ENCODE data around the gene TCHH. TPM values are rescaled to one million over a fixed set of nuclear protein-coding genes. Genes with fewer than 3 reads are reported as not detected.

The TCHH gene
- not detected in 2 replicates for total RNA-seq
- polyA plus RNA-seq = not detected in 2 replicates

GRCh38 chr1:152115344-152115743, at the start of gene TCHH:
TSS of gene TCHH (minus strand) at chr1:152115444. CDS start at chr1:152114080, 1,364 bp downstream.
- Histone ChIP-seq H3K27me3 (peaks cover 40% of the 10 kb centered on the region), H3K27ac (no peak within 1 kb of the TSS), H3K4me1 (ENCODE audit: low read depth) (no peaks in the 10 kb centered on the region), H3K4me3 (no peak within 1 kb of the TSS), H3K36me3 (no peaks in the 10 kb centered on the region), H3K9me3 (ENCODE audit: low read depth) (peaks cover 4% of the 10 kb centered on the region)
- no peak for DNase-seq (ENCODE audit: low read depth in 1 of 2, low spot score in 1 of 2)
- no peak for TF ChIP-seq CTCF (IDR thresholded peaks at IDR 0.05; ENCODE audit: low read depth, low read length)

GRCh38 chr1:152164517-152165136, 49.4 kb upstream of the TCHH start:
- no peaks in the 10 kb centered on the region for H3K36me3 ChIP-seq
- no peak for DNase-seq (ENCODE audit: low read depth in 1 of 2, low spot score in 1 of 2)
- TF ChIP-seq CTCF (IDR thresholded peaks at IDR 0.05; ENCODE audit: low read depth, low read length) = no peak
- no peak overlapping the region for H3K27ac ChIP-seq
- no peaks in the 10 kb centered on the region for H3K4me1 ChIP-seq (ENCODE audit: low read depth)
- no peaks in the 10 kb centered on the region for H3K27me3 ChIP-seq
- no peaks in the 10 kb centered on the region for H3K9me3 ChIP-seq (ENCODE audit: low read depth)
- no peak overlapping the region for H3K4me3 ChIP-seq

GRCh38 chr1:152162792-152163463, 47.7 kb upstream of the TCHH start:
- peak in 1 of 2 donors; percentile 80 for DNase-seq (ENCODE audit: low read depth in 1 of 2, low spot score in 1 of 2)
- H3K27ac ChIP-seq = no peak overlapping the region
- H3K27me3 ChIP-seq = no peaks in the 10 kb centered on the region
- no peaks in the 10 kb centered on the region for H3K4me1 ChIP-seq (ENCODE audit: low read depth)
- no peak for TF ChIP-seq CTCF (IDR thresholded peaks at IDR 0.05; ENCODE audit: low read depth, low read length)
- H3K9me3 ChIP-seq (ENCODE audit: low read depth) = no peaks in the 10 kb centered on the region
- H3K36me3 ChIP-seq = no peaks in the 10 kb centered on the region
- H3K4me3 ChIP-seq = no peak overlapping the region

- Histone ChIP-seq H3K9me3 (ENCODE audit: low read depth) (no peaks in the 10 kb centered on the region), H3K36me3 (no peaks in the 10 kb centered on the region)
Measured at GRCh38 chr1:152160576-152160975, 45.3 kb upstream of the TCHH start.

GRCh38 chr1:152159144-152159543, 43.9 kb upstream of the TCHH start, which contains the start of gene RPTN:
TSS of gene RPTN (minus strand) at chr1:152159228. CDS start at chr1:152157889, 1,339 bp downstream.
- H3K4me3 ChIP-seq = no peak within 1 kb of the TSS
- H3K36me3 ChIP-seq = no peaks in the 10 kb centered on the region
- no peak for DNase-seq (ENCODE audit: low read depth in 1 of 2, low spot score in 1 of 2)
- TF ChIP-seq CTCF (IDR thresholded peaks at IDR 0.05; ENCODE audit: low read depth, low read length) = no peak
- no peaks in the 10 kb centered on the region for H3K9me3 ChIP-seq (ENCODE audit: low read depth)
- no peak within 1 kb of the TSS for H3K27ac ChIP-seq
- H3K4me1 ChIP-seq (ENCODE audit: low read depth) = no peaks in the 10 kb centered on the region
- H3K27me3 ChIP-seq = no peaks in the 10 kb centered on the region

More at GRCh38 chr1:152160576-152160975, 45.3 kb upstream of the TCHH start:
- H3K27ac ChIP-seq = no peak overlapping the region
- no peak overlapping the region for H3K4me3 ChIP-seq
- no peak for TF ChIP-seq CTCF (IDR thresholded peaks at IDR 0.05; ENCODE audit: low read depth, low read length)
- no peaks in the 10 kb centered on the region for H3K27me3 ChIP-seq
- DNase-seq (ENCODE audit: low read depth in 1 of 2, low spot score in 1 of 2) = no peak
- no peaks in the 10 kb centered on the region for H3K4me1 ChIP-seq (ENCODE audit: low read depth)
